MCF 10A (cell line): ENCODE measurements around the gene RAD51B. TPM values are rescaled to one million over a fixed set of nuclear protein-coding genes. Genes with fewer than 3 reads are reported as not detected.

Source experiments
- BruUV-seq: library from RNA; stranded (reverse); fragments of 400-500 nt; replicated peaks from 2 replicates; lab custom pipeline; 2021; lab: Mats Ljungman, UMichigan
- CTCF ChIA-PET: fragments of 300-600 bp; sonication (Branson Sonifier 250); formaldehyde crosslinking; extraction: SDS; loops from one replicate; lab custom pipeline; 2021; ENCODE audit warnings: antibody characterized with exemption, inconsistent platforms; lab: Yijun Ruan, JAX
- POLR2A ChIA-PET: fragments of 300-600, 350-650 bp; sonication (Branson Sonifier 250); formaldehyde crosslinking; extraction: SDS; loops from one replicate; lab custom pipeline; 2020; ENCODE audit warnings: antibody characterized with exemption, inconsistent platforms; lab: Yijun Ruan, JAX
- DNase-seq: peaks from one replicate; pipeline ENCODE4 v3.0.0-alpha.2; 2018; ENCODE audit not compliant: unreplicated experiment
- H3K27ac Mint-ChIP-seq: one replicate; pipeline ENCODE4 v1.8.0; 2022; ENCODE audit warnings: mild to moderate bottlenecking, low read depth, mixed read lengths; ENCODE audit not compliant: unreplicated experiment
- H3K27me3 Mint-ChIP-seq: one replicate; pipeline ENCODE4 v1.8.0; 2022; ENCODE audit warnings: mixed read lengths; ENCODE audit not compliant: insufficient read depth, unreplicated experiment
- H3K36me3 Mint-ChIP-seq: one replicate; pipeline ENCODE4 v1.8.0; 2022; ENCODE audit warnings: mild to moderate bottlenecking, moderate library complexity, mixed read lengths; ENCODE audit not compliant: insufficient read depth, unreplicated experiment
- H3K4me1 Mint-ChIP-seq: one replicate; pipeline ENCODE4 v1.8.0; 2022; ENCODE audit warnings: mixed read lengths; ENCODE audit not compliant: insufficient read depth, unreplicated experiment
- H3K4me3 Mint-ChIP-seq: one replicate; pipeline ENCODE4 v1.8.0; 2022; ENCODE audit warnings: mild to moderate bottlenecking, moderate library complexity, mixed read lengths; ENCODE audit not compliant: unreplicated experiment
- H3K9me3 Mint-ChIP-seq: one replicate; pipeline ENCODE4 v1.8.0; 2022; ENCODE audit warnings: mixed read lengths; ENCODE audit not compliant: unreplicated experiment
- intact Hi-C: fragments of 100-400 bp; cut with micrococcal nuclease; formaldehyde crosslinking; loops from 2 replicates; pipeline ENCODE4 v1.14.1; 2022
- total RNA-seq: library from RNA; stranded (reverse); gene quantifications from 2 replicates; pipeline ENCODE4 v1.2.3, GENCODE V29; 2022
- TF ChIP-seq, protein P1 (sequence below): fragments of 200-600 bp; IDR thresholded peaks from one replicate; pipeline ENCODE4 v1.8.0; 2022; ENCODE audit warnings: antibody characterized with exemption, mild to moderate bottlenecking; ENCODE audit not compliant: unreplicated experiment

Gene RAD51B
- total RNA-seq, 1 experiment from 2014 or later = 14.6 TPM

DNA sequence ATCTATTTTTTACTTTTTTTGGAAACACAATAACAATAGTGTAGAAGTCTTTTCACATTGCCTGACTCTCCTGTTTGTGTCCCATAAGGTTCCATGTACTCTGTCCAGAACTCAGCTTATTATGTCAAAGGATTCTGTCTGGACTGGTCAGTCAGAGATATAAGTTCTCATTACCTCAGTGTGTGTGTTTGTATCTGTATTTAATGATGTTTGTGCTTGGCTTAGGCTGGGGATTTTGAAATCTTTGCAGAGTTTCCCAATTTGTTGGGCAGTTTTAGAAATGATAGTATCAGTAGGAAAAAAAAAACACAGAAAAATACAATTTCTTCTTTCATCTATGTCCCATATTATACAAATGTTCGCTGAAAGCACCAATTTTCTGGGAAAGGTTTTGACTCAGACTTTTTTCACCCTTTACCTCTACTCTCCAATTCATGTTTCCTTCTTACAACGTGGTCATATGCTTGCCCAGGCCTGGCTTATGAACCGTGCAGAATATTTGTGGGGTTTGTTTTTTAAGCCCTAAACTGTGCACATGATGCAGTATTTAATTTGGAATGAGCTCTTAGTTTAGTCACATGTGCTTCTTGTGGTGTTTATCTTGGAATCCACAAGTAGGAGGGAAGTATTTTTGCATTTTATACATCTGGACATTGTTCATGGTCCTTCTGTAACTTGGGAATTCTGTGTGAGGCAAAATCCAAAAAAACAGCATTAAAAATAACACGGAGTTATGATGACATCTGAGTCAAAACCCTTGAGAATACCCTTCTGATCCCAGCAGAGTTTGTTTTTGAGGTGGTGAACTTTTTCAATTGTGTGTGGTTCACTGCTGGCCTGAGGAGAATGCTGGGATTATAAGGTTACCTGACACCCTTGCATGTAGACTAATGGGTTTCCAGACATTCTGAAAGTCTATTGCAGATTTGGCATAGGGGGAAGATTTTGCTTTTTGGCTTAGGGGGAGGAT, 121.2 kb downstream of the RAD51B start:
- POLR2A ChIA-PET = interaction anchor here (0.5 to 3.9 kb wide), 34 partner anchors 11 to 1568 kb away, joined by 3 to 24 read pairs (median 4); partner anchors contain the start of gene ZFP36L1

DNA sequence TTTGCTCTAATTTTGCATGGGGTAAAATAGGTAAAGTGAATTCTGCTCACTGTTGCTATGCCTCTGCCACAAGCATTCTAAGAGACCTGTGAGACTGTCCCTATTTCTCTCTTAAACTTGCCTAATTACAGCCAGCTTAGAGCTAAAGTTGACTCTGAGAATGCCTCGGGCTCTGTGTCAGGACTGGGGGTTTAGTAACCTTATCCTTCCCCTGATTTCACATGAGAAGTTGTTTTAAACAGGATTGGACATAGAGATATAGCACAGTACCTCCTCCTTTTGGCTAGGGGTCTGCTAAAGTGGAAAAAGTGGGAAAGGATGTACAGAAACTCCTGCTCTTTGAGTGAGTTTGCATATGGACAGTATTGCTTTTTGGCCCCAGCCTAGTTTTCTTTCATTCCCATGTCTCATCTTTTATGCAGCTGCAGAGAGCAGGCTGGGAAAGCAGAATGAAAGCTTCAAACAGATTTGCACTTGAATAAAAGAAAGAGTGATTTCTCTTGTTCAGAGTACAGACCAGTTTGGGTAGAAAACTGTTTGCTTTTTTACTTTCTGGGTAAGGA, 122.0 kb downstream of the RAD51B start:
- TF ChIP-seq, protein P1, sequence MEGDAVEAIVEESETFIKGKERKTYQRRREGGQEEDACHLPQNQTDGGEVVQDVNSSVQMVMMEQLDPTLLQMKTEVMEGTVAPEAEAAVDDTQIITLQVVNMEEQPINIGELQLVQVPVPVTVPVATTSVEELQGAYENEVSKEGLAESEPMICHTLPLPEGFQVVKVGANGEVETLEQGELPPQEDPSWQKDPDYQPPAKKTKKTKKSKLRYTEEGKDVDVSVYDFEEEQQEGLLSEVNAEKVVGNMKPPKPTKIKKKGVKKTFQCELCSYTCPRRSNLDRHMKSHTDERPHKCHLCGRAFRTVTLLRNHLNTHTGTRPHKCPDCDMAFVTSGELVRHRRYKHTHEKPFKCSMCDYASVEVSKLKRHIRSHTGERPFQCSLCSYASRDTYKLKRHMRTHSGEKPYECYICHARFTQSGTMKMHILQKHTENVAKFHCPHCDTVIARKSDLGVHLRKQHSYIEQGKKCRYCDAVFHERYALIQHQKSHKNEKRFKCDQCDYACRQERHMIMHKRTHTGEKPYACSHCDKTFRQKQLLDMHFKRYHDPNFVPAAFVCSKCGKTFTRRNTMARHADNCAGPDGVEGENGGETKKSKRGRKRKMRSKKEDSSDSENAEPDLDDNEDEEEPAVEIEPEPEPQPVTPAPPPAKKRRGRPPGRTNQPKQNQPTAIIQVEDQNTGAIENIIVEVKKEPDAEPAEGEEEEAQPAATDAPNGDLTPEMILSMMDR = no peak
- CTCF ChIA-PET = interaction anchor here (0.6 to 3.0 kb wide), 9 partner anchors 8 to 903 kb away, joined by 3 to 14 read pairs (median 4); no protein-coding TSS in a partner anchor
- DNase-seq = peak; percentile 25
- peak overlapping the region; percentile 7 for H3K4me3 Mint-ChIP-seq
- intact Hi-C loops = loop anchor here (5.0 to 10.0 kb wide), 5 partner anchors 143 to 756 kb away; no protein-coding TSS in a partner anchor
- peak overlapping the region; percentile 87 for H3K27ac Mint-ChIP-seq
- H3K36me3 Mint-ChIP-seq = no peaks in the 10 kb centered on the region
- H3K4me1 Mint-ChIP-seq = peaks cover 52% of the 10 kb centered on the region
- POLR2A ChIA-PET = interaction anchor here (0.6 to 3.9 kb wide), 21 partner anchors 135 to 875 kb away, joined by 3 to 24 read pairs (median 5); partner anchors contain the start of gene ZFP36L1
- TSS peak; percentile 30 for BruUV-seq
- no peaks in the 10 kb centered on the region for H3K9me3 Mint-ChIP-seq
- H3K27me3 Mint-ChIP-seq = no peaks in the 10 kb centered on the region

More for the DNA sequence above, 121.2 kb downstream of the RAD51B start:
- no peaks in the 10 kb centered on the region for H3K27me3 Mint-ChIP-seq
- H3K36me3 Mint-ChIP-seq = no peaks in the 10 kb centered on the region
- peak overlapping the region; percentile 87 for H3K27ac Mint-ChIP-seq
- TSS peak; percentile 76 for BruUV-seq
- TF ChIP-seq, protein P1 = no peak
- no peaks in the 10 kb centered on the region for H3K9me3 Mint-ChIP-seq
- peaks cover 59% of the 10 kb centered on the region for H3K4me1 Mint-ChIP-seq
- intact Hi-C loops = loop anchor here (5.0 to 10.0 kb wide), 5 partner anchors 144 to 757 kb away; no protein-coding TSS in a partner anchor
- peak overlapping the region; percentile 7 for H3K4me3 Mint-ChIP-seq
- CTCF ChIA-PET = interaction anchor here (0.6 to 3.0 kb wide), 8 partner anchors 8 to 877 kb away, joined by 3 to 19 read pairs (median 4); no protein-coding TSS in a partner anchor
- peak; percentile 68 for DNase-seq

DNA sequence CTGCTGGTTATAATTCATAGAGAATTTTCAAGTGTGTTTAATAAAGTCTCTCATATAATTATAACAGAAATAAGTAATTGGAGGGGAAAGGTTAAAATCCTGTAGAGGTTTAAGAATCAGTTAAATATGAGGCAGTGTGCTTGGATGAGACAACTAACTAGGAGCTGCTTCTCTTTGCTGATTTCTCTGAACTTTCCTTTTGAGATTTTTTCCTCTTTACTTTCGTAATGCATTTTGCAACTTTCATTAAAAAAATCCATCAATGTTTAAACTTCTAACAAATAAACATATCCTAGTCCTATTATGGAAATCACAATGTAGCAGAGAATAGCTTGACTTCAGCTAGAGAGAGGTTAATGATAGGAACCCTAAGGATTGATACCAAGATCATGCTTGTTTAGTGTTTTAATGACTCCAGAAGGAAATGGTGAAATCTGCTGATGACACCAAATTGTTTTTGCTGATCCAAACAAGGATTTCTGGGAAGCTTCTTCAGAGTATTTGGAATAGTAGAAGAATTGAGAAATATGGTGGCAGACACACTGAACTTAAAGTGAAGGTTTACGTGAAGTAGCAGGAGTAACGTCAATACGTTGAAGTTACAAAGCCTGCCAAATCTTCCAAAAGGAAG, 122.6 kb downstream of the RAD51B start:
- POLR2A ChIA-PET = interaction anchor here (0.6 to 3.9 kb wide), 18 partner anchors 135 to 874 kb away, joined by 3 to 24 read pairs (median 6); partner anchors contain the start of gene ZFP36L1
- peak overlapping the region; percentile 87 for H3K27ac Mint-ChIP-seq
- peaks cover 48% of the 10 kb centered on the region for H3K4me1 Mint-ChIP-seq
- CTCF ChIA-PET = interaction anchor here (0.7 to 3.0 kb wide), 9 partner anchors 9 to 903 kb away, joined by 3 to 14 read pairs (median 4); no protein-coding TSS in a partner anchor
- no TSS peak for BruUV-seq
- H3K27me3 Mint-ChIP-seq = no peaks in the 10 kb centered on the region
- DNase-seq = no peak
- intact Hi-C loops = loop anchor here (5.0 to 10.0 kb wide), 5 partner anchors 143 to 755 kb away; no protein-coding TSS in a partner anchor
- H3K36me3 Mint-ChIP-seq = no peaks in the 10 kb centered on the region
- no peaks in the 10 kb centered on the region for H3K9me3 Mint-ChIP-seq
- TF ChIP-seq, protein P1 = no peak
- H3K4me3 Mint-ChIP-seq = no peak overlapping the region
